ENCODE data around the gene HSD17B14. TPM values are rescaled to one million over a fixed set of nuclear protein-coding genes. Genes with fewer than 3 reads are reported as not detected.

The HSD17B14 gene
- total and polyA plus RNA-seq, 9 of the 15 experiments (the other 6 are each of a cell fraction or from before 2014, with no cell fraction given) = 0.16 TPM; not detected in 8

DNA sequence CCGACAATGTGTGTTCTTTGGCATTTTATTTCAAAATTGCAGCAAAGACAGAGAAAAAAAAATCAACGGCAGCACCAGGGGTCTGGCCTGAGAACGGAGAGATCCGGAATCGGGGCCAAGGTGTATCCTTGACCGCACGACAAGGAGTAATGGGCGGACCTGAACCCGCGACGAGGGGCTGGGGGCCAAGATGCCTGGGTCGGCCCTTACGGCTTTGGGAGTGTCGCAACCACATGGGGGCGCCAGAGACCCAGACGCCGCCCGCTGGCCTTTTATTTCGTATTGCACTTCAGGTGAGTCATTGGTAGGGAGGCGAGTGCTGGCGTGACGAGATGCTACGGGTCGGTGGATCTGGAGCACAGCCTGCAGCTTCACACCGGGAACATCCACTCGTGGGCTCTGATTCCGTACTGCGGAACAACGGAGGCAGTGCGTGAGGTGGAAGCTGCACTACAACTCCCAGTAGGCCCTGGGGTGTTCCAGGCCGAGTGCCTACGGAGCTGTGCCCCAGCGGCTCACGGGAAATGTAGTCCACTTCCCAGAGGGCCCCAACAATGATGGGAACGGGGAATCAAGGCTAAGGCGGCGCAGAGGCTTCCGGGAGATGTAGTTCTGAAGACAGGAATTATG, 41.1 kb downstream of the HSD17B14 start (continued):
- TF ChIP-seq SMAD4 (CRISPR knock-in tag; conservative IDR thresholded peaks at IDR 0.05) (peak; percentile 71), TEAD4 (IDR thresholded peaks at IDR 0.05; ENCODE audit: low read length) (0 out of 2 replicates have a peak, but pooled peaks have one; percentile 13), TEAD4 (CRISPR knock-in tag; IDR thresholded peaks at IDR 0.05; ENCODE audit: borderline replicate concordance) (no peak), PHF21A (IDR thresholded peaks at IDR 0.05; ENCODE audit: borderline replicate concordance, low read depth) (no peak), ZNF696 (CRISPR knock-in tag; conservative IDR thresholded peaks at IDR 0.05) (no peak), HLTF (IDR thresholded peaks at IDR 0.05) (peak; percentile 45; the same call in 1 of the 2 replicates), RAD51 (IDR thresholded peaks at IDR 0.05; ENCODE audit: borderline replicate concordance, low read depth) (no peak), SIRT6 (IDR thresholded peaks at IDR 0.05; ENCODE audit: low read depth, low read length) (no peak), ARID1B (IDR thresholded peaks at IDR 0.05) (peak; percentile 49; the same call in 1 of the 2 replicates), RFX7 (CRISPR knock-in tag; IDR thresholded peaks at IDR 0.05) (no peak), GTF2F1 (IDR thresholded peaks at IDR 0.05; ENCODE audit: low read depth, low read length) (no peak), ZNF561 (CRISPR knock-in tag; conservative IDR thresholded peaks at IDR 0.05) (no peak), ZNF780A (CRISPR knock-in tag; IDR thresholded peaks at IDR 0.05) (no peak), CEBPB (tag; IDR thresholded peaks at IDR 0.05) (peak; percentile 92), LEF1 (IDR thresholded peaks at IDR 0.05) (no peak), ZNF133 (CRISPR knock-in tag; IDR thresholded peaks at IDR 0.05) (no peak), MCM3 (IDR thresholded peaks at IDR 0.05) (no peak), ZC3H8 (IDR thresholded peaks at IDR 0.05) (no peak), CTBP1 (IDR thresholded peaks at IDR 0.05; ENCODE audit: borderline replicate concordance) (peak; percentile 77), ZBTB7A (IDR thresholded peaks at IDR 0.05; ENCODE audit: borderline replicate concordance, control insufficient read depth, low read depth, low read length) (peak; percentile 95), NR2C2 (CRISPR knock-in tag; IDR thresholded peaks at IDR 0.05) (0 out of 2 replicates have a peak, but pooled peaks have one; percentile 53), NR2C2 (tag; IDR thresholded peaks at IDR 0.05) (peak; percentile 93)
- TF ChIP-seq, protein P1, sequence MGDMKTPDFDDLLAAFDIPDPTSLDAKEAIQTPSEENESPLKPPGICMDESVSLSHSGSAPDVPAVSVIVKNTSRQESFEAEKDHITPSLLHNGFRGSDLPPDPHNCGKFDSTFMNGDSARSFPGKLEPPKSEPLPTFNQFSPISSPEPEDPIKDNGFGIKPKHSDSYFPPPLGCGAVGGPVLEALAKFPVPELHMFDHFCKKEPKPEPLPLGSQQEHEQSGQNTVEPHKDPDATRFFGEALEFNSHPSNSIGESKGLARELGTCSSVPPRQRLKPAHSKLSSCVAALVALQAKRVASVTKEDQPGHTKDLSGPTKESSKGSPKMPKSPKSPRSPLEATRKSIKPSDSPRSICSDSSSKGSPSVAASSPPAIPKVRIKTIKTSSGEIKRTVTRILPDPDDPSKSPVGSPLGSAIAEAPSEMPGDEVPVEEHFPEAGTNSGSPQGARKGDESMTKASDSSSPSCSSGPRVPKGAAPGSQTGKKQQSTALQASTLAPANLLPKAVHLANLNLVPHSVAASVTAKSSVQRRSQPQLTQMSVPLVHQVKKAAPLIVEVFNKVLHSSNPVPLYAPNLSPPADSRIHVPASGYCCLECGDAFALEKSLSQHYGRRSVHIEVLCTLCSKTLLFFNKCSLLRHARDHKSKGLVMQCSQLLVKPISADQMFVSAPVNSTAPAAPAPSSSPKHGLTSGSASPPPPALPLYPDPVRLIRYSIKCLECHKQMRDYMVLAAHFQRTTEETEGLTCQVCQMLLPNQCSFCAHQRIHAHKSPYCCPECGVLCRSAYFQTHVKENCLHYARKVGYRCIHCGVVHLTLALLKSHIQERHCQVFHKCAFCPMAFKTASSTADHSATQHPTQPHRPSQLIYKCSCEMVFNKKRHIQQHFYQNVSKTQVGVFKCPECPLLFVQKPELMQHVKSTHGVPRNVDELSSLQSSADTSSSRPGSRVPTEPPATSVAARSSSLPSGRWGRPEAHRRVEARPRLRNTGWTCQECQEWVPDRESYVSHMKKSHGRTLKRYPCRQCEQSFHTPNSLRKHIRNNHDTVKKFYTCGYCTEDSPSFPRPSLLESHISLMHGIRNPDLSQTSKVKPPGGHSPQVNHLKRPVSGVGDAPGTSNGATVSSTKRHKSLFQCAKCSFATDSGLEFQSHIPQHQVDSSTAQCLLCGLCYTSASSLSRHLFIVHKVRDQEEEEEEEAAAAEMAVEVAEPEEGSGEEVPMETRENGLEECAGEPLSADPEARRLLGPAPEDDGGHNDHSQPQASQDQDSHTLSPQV (IDR thresholded peaks at IDR 0.05) = peak; percentile 99
- TF ChIP-seq, protein P2, sequence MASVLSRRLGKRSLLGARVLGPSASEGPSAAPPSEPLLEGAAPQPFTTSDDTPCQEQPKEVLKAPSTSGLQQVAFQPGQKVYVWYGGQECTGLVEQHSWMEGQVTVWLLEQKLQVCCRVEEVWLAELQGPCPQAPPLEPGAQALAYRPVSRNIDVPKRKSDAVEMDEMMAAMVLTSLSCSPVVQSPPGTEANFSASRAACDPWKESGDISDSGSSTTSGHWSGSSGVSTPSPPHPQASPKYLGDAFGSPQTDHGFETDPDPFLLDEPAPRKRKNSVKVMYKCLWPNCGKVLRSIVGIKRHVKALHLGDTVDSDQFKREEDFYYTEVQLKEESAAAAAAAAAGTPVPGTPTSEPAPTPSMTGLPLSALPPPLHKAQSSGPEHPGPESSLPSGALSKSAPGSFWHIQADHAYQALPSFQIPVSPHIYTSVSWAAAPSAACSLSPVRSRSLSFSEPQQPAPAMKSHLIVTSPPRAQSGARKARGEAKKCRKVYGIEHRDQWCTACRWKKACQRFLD (CRISPR knock-in tag; IDR thresholded peaks at IDR 0.05) = peak; percentile 98
- TF ChIP-seq, protein P3, sequence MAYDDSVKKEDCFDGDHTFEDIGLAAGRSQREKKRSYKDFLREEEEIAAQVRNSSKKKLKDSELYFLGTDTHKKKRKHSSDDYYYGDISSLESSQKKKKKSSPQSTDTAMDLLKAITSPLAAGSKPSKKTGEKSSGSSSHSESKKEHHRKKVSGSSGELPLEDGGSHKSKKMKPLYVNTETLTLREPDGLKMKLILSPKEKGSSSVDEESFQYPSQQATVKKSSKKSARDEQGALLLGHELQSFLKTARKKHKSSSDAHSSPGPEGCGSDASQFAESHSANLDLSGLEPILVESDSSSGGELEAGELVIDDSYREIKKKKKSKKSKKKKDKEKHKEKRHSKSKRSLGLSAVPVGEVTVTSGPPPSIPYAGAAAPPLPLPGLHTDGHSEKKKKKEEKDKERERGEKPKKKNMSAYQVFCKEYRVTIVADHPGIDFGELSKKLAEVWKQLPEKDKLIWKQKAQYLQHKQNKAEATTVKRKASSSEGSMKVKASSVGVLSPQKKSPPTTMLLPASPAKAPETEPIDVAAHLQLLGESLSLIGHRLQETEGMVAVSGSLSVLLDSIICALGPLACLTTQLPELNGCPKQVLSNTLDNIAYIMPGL (CRISPR knock-in tag; IDR thresholded peaks at IDR 0.05) = peak; percentile 68; the same call in 1 of the 2 replicates

All from K562 (cell line).